ENCODE data around the gene ANGPTL4.
"Not testable (repeated sequence)": the region's sequence is repeated elsewhere in the genome, so short reads cannot be mapped to it uniquely, and the experiment has no call there.

Gene ANGPTL4

DNA sequence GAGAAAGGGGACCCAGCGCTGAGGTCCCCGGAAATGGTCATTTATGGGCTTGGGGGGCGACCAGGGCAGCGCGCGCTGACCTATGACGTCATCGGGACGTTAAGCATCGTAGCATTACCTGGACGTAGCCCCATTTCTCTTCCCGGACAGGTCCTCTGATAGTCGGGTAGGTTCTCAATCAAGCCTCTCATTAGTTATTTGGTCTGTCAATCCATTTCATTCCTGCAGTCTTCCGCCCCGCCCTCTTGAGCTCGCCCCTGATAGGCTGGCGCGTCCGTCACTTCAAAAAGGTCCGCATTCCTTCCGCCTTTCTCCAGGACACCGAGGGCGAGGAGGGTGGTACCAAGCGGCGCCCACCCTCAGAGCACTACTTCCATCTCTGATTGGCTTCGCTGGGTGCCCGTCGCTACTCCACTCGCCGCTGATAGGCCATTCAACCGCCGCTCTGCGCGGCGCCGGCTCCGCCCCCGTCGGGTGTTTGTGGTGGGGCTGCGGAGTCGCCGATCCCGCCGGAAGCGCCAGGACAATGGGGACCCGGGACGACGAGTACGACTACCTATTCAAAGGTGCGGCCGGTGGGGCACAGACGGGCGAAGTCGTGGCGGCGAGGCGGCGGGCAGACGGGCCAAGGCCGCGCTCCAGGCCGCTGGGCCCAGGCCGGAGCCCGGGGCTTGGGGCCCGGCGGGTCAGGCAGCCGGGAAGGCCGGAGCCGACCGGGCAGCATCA lies 26.1 kb downstream of the ANGPTL4 start, which contains the start of gene RAB11B:
TSS of gene RAB11B (plus strand) at position 470 of the 726 bp plus-strand sequence. CDS start at position 527, 57 bp downstream.
- DNase-seq (ENCODE audit: low read depth) = peak; percentile 96

DNA sequence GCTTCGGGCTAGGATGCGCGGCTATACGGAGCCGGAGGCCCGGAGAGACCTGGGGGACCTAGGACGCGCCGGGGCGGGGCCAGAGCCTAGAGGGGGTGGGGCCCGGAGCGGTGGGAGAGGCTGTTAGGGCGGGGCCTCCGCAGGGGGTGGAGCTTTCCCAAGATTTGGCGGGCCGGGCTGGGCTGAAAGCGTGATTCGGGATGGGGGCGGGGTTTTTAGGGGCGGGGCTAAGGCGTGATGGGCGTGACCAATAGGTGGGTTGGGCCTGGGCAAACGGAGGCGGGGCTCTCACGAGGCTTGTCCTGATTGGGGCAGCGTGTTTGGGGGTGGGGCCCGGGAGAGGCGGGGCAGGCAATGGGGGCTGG lies 26.6 kb downstream of the ANGPTL4 start:
- DNase-seq (ENCODE audit: low read depth) = peak; percentile 95

DNA sequence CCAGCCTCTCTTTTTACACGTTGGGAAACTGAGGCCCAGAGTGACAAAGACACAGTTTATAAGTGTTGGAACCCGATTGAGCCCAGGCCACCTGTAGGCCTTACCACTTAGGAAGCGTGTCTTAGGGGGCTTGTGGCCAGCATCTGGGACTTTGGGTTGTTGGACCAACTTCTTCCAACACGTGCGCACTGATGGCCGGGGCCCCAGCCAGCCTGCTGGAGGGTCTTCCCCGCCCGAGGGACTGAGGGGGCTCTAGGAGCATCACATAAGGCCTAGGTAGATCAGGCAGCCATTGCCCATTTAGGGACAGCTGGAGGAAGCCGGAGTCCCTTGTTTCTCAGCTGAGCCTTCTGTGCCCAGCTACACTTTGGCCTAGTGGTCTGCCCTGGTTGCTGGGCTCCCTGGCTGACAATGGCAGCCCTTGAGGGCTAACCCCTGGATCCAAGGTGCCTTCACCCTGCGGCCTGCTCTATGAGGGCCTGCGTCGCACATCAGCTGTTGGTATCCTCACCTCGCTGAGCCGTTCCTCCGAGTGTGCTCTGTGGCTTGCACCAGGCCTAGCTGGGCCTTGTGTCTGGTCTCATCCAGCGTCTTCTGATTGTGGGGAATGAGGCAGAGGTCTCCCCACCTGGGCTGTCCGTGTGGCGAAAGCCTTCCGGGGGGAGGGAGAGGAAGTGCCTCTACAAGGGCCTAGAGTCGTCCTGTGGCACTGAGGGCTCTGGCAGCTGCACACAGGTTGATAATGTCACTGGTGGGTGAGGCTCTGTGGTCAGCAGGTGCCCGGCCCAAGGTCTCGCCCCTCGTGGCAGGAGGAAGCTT lies 27.5 kb downstream of the ANGPTL4 start:
- DNase-seq (ENCODE audit: low read depth) = no peak

DNA sequence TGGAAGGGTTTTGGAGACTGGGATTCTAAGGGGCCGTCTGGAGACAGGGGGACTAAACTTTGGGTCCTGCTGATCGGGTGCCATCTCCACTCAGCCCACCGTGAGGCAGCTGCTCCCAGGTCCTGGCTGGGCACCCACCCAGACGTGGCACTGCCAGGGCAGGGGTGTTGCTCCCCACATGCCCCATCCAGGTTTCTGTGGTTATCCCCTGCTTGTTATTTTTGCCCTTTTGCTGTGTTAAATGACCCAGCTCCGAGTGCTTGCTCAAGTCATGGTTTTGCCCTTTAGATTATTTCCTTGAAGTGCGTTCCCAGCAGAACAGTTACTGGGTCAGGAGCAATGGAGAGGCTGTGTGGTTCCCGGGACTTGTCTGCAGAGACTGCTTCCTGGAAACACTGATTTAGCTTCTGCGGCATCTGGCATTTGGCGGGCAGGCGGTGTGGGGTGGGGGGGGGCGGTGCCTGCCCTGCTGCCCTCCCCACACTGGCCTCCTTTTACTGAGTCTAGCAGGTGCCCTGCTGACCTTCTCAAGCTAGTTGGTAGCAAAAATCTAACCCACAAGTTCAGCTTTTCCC lies 28.1 kb downstream of the ANGPTL4 start:
- DNase-seq (ENCODE audit: low read depth) = no peak

DNA sequence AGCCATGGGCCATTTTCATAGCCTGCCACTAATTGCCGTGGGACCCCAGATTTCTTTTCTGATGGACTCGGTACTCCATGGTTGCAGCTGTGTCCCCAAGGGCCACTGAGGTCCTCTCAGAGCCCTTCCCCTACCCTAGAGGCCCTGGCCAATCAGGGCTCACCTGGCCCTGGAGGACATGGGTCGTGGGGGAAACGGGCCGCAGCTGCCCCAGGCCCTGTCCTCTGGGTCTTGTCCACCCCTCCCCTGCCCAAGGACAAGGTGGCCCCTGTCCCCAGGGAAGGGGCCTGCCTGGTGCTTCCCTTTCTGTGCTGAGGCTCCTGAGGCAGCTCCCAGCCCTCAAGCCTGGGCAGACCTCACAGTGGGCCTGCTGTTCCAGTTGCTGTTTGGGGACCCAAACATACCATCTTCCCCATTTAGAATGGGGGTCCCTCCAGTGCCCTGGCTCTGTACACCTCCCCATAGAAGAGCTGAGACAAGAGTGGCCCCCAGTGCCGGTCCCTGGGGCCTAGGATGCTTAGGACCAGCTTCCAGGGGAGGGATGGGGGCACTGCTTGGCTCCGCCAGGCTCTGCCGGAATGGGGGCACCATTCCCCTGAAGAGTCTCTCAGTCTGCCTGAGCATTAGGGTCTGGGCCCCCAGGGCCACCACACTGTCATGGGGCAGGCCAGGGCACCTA lies 29.4 kb downstream of the ANGPTL4 start:
- no peak for DNase-seq (ENCODE audit: low read depth)

DNA sequence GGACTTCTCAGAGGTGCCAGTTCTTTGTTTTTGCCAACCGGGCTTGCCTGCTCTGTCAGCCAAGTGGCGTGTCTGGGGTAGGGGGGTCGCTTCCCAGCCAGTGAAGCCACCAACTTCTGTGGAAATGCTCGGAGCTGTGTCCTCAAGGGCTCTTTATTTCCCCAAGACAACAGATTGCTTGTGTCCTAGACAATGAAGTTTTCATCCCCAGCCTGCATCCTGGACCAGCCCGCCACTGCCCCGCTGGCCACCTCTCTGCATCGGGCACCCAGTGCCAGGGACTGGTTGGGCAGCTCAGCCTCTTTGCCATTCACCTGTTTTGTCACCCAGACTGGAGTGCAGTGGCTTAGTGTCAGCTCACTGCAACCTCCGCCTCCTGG lies 29.9 kb downstream of the ANGPTL4 start:
- DNase-seq (ENCODE audit: low read depth) = no peak

DNA sequence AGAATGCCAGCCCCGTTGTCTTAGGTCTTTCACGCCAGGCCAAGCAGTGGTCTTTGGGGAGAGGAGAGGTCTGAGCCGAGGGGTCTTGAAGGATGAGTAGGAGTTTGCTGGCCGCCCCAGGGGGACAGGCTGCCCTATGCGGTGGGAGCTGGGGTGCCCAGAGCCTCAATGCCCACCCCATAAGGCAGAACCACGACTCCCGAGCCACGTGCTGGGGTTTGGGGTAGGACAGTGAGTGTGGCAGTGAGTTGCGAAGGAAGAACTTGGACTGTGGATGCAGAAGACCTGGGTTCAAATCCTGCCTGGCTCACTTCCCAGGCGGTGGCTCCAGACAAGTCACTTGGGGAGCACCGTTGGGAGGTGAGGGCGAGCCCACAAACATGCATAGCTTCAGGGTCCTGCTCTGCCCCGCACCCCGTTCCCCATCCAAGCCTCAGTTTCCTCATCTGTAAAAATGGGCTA lies 31.7 kb downstream of the ANGPTL4 start:
- no peak for DNase-seq (ENCODE audit: low read depth)

DNA sequence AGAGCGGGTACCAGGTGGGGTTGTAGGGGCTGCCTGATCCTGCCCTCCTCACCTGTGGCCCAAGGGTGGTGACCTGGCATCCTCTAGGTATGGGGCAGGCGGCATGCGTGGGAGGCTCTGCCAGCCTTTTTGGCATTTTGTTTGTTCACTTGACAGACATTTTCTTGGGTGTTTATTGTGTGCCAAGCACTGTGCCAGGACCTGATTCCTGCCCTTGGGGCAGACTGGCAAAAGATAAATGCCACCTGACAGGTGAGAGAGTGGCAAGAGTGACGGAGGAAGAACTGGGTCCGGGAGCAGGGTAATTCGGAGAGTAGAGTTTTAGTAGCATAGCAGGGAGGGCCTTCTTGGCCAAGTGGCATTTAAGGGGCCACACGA lies 32.2 kb downstream of the ANGPTL4 start:
- no peak for DNase-seq (ENCODE audit: low read depth)

DNA sequence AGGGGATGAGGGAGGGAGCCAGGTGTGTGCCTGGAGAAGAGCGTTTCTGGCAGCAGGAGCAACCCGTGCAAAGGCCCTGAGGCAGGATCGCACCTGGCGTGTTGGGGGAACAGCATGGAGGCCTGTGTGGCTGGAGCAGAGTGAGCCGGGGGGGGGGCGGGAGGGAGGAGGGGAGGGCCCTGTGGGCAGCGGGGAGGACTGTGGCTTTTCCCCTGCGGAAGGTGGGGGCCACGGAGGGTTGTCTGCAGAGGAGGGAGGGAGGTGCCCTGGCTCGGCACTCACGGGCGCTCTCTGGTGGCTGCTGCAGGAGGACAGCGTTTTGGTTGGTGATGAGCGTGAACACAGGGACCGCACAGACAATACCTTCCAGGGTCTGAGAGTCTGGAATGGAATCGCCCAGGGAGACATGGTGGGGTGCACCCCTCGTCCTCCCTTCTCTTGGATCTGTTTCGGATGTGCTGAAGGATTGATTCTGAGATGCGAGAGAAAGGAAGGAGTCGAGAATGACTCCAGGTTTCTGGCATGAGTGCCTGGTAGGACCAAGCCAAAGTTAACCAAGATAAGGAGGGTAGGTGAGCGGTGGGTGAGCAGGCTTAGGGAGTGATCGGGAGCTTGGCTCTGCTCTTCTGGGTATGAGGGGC lies 32.7 kb downstream of the ANGPTL4 start:
- DNase-seq (ENCODE audit: low read depth) = peak; percentile 65

DNA sequence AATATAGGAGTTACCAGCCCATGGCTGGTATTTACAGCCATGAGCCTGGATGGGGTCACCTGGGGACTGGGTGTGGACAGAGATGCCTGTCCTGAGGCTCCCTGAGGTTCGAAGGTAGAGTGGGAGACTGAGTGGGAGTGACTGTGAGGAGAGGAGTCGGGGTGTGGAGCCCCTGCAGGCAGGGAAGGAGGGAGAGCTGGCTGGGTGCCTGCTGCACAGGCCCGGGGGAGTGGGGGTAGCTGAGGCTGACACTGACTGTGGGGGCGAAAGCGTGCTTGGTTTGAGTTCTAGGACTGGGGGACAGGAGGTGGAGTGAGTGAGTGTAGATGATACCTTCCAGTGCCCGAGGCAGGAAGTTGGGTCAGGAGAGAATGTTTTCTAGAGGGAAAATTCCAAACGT lies 33.3 kb downstream of the ANGPTL4 start:
- no peak for DNase-seq (ENCODE audit: low read depth)

DNA sequence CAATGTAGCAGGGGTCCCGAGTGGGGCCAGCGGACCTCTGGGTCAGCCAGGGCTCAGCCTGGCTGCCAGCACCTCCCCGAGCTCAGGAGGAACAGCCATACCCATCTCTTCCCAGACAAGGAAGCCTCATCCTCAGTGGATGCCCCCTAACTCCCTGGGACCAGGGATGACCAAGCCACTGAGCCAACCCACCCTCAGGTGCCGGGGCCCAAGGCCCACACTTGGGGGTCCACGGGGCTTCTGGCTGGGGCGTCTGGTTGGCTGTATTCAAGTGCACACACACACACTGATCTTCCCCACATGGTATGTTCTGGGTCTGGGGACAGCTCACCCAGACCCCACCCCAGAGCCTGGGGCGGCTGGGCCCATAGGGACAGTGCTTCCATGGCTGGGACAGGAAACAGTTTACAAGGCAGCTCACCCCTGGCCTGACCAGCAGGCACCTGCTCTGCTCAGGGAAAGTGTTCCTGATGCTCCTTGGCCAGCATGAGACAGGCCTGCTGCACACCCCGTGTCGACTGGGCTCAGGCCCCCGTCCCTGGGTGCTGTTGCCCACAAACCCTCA lies 33.9 kb downstream of the ANGPTL4 start:
- DNase-seq (ENCODE audit: low read depth) = no peak

DNA sequence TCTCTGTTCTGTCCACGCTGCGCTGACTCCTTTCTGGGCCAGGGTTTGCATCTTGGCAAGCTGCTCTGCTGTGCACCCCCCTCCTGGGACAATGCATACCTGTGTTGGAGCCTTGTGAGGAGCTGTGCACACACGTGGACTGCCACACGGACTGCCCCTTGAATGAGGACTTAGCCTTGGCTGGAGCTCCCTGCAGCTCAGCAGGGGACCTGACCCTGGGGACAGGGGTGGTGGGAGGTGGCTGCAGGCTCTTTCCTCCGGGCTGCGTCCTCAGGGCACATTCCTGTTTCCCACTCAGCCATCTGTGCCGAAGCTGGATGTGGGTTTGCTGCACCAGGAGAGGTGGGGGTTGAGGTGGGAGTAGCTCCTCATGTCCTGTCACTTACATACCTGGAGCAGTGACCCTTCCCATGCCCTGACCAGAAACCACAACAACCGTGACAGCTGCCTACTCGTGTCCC lies 34.4 kb downstream of the ANGPTL4 start:
- no peak for DNase-seq (ENCODE audit: low read depth)

DNA sequence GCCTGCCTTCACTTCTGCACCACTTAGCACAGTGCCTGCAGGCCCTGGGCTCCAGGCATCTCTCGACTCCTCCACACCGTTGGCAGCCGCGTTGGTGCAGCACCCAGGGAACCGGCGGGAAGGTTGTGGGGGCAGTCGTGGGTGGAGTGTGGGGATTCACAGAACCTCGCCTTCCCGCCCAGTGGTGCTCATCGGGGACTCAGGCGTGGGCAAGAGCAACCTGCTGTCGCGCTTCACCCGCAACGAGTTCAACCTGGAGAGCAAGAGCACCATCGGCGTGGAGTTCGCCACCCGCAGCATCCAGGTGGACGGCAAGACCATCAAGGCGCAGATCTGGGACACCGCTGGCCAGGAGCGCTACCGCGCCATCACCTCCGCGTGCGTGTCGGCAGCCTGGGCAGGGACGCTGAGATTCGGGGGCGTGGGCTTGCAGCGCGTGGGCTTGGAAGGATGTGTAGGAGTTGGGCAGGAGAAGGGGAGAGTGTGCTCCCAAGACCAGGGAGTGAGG lies 35.8 kb downstream of the ANGPTL4 start:
- no peak for DNase-seq (ENCODE audit: low read depth)

DNA sequence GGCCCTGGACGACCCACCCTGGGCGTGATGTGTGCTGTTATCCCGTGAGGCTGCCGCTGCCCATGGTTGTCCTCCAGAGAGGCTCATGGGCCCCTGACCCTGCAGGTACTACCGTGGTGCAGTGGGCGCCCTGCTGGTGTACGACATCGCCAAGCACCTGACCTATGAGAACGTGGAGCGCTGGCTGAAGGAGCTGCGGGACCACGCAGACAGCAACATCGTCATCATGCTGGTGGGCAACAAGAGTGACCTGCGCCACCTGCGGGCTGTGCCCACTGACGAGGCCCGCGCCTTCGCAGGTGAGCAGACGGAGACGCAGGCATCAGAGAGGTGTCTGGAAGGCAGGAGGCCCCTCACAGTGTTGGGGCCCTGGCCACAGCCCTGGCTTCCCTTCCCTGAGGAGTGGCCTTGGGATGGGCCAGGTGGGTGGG lies 38.0 kb downstream of the ANGPTL4 start:
- DNase-seq (ENCODE audit: low read depth) = no peak

DNA sequence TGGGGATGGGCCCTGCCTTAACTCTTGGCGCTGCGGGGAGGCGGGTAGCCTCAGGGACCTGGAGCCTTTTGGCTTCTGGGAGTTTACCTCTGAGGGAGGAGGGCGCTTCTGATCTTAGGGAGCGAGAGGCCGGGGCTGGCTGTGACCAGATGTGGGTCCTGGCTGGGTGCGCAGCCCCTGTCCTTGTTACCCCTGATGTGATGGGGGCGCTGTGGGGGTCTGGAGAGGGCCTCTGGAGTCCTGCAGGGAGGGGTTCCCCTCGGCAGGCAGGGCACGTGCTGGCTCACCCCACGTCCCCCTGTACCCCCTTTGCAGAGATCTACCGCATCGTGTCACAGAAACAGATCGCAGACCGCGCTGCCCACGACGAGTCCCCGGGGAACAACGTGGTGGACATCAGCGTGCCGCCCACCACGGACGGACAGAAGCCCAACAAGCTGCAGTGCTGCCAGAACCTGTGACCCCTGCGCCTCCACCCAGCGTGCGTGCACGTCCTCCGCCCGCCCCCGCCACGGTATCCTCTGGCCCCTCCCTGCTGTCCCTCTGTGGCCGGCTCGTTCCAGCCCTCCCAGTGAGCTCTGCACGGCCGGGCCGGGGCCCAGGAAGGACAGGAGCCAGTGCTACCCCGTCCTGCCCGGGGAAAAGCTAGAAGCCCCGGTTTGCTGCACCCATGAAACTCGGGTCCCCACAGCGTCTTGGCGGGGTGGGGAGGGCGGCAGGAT lies 39.3 kb downstream of the ANGPTL4 start:
- no peak for DNase-seq (ENCODE audit: low read depth)

DNA sequence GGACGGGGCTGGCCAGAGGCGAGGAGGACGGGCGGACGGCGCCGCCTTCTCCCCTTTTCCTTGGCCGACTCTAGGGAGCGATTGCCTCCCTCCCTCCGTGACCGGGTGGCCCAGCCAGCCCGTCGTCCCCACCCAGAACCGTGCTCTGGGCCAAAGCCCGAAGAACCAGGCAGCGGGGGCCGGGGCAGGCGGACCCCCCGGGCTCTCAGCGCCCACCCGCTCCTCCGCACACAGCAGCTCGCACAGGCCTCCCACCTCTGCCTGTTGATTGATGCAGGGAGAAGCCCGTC lies 39.8 kb downstream of the ANGPTL4 start:
- DNase-seq (ENCODE audit: low read depth) = no peak

DNA sequence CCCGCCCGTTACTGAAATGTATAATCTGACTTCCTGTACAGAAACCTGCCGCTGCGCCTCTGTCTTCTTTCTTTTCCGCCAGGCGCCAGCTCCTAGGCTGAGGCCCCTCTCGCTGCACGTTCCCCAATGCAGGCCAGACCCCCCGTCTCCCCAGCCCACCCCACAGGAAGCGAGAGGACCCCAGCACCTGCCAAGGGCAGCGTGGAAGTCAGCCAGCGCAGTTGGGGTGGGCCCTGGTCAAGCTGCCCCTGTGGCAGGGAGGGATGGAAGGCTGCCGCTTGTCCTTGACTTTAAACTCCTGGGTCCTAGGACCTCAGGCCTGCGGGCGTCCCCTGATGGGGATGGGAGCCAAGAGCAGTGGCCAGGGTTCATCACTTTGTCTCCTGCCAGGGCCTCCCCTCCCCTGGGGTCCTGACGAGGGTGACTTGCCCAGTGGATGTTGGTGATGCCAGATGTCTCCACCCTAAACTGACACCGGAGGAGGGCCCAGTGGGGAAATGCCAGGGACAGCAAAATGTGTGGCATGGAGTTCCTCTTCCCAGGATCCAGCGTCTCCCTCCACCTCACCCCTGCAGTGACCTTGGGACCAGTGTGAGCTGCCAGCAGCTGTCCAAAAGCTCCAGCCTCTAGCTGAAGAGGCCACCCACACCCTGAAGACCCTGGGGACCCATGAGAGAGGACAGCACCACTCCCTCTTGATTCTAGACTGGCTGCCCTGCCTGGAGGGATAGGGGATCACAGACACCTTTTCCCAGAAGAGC lies 40.6 kb downstream of the ANGPTL4 start:
- no peak for DNase-seq (ENCODE audit: low read depth)

DNA sequence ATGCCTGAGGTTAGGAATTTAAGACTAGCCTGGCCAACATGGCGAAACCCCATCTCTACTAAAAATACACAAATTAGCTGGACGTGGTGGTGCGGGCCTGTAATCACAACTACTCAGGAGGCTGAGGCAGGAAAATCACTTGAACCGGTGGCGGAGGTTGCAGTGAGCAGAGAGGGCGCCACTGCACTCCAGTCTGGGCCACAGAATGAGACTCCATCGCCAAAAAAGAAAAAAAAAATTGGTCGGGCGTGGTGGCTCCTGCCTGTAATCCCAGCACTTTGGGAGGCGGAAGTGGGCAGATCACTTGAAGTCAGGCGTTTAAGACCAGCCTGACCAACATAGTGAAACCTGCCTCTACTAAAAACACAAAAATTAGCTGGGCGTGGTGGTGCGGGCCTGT lies 46.8 kb downstream of the ANGPTL4 start:
- not testable (repeated sequence) for DNase-seq (ENCODE audit: low read depth)

DNA sequence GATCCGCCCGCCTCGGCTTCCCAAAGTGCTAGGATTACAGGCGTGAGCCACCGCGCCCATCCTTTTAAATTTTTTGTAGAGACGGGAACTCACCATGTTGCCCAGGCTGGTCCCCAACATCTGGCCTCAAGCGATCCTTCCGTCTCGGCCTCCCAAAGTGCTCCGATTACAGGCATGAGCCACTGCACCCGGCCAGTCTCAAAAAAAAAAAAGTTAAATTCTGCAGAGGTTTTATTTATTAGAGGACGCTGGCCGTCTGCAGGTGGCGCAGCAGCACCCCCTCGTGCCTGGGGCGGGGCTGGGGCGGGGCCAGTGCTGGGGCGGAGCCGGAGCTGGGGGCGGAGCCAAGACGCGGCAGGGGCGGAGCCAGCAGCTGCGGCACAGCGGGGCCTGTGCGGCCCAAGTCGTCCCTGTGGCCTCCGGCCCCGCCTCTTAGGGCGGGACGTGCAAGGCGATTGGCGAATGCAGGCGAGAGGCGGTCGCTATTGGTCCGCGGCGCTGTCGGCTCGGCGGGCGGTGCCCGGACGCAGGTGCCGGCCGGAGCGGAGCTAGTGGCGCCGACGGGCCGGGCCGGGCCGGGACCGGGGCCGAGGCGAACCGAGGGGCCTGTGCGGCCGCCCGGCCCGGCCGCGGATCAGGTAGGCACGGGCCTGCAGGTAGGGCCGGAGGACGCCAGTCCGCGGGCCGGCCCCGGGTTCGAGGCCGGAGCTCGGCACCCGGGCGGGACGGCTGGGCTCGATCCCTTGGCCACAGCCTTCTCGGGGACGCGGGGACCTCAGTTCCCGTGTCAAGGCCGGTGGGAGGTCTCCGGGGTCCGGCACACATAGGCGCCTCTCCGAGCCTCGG lies 49.1 kb downstream of the ANGPTL4 start, which contains the start of gene MARCHF2:
TSS of gene MARCHF2 (plus strand) at position 523 of the 846 bp plus-strand sequence. CDS start 8,536 bp downstream, outside the sequence.
- peak; percentile 99 for DNase-seq (ENCODE audit: low read depth)

All from activated T-cell treated with anti-CD3 and anti-CD28 coated beads for 48 hours (primary cell).